Measurements from ENCODE around the gene IL1RN.

IL1RN gene

GRCh38 chr2:113175736-113176695 is 48.6 kb downstream of the IL1RN start:
- peak; percentile 48 for DNase-seq

GRCh38 chr2:113176696-113177355 is 49.4 kb downstream of the IL1RN start:
- no peak for DNase-seq

GRCh38 chr2:113178069-113178746 is 50.8 kb downstream of the IL1RN start:
- no peak for DNase-seq

GRCh38 chr2:113178891-113179290 is 51.5 kb downstream of the IL1RN start:
- peak; percentile 73 for DNase-seq

- no peak for DNase-seq
Observed at GRCh38 chr2:113179446-113180045, 52.1 kb downstream of the IL1RN start.

GRCh38 chr2:113180131-113180946 is 52.9 kb downstream of the IL1RN start:
- no peak for DNase-seq

- no peak for DNase-seq
Observed at GRCh38 chr2:113181258-113182051, 54.1 kb downstream of the IL1RN start.

GRCh38 chr2:113182471-113183260 is 55.3 kb downstream of the IL1RN start:
- DNase-seq = no peak

GRCh38 chr2:113183264-113183663 is 55.9 kb downstream of the IL1RN start:
- no peak for DNase-seq

All from activated CD4-positive, alpha-beta T cell treated with anti-CD3 and anti-CD28 coated beads for 48 hours (primary cell).